HCT116 (cell line): ENCODE measurements around the gene QRICH2. TPM values are rescaled to one million over a fixed set of nuclear protein-coding genes. Genes with fewer than 3 reads are reported as not detected.

Source experiments
- ATAC-seq: fragments of 200-7000 bp; cut with Tn5 transposase; 2 replicates; pipeline ENCODE4 v1.9.1; 2020; ENCODE audit warnings: mild to moderate bottlenecking, moderate library complexity
- BruUV-seq: library from RNA; stranded (reverse); fragments of 400-500 nt; replicated peaks from 2 replicates; lab custom pipeline; 2021; lab: Mats Ljungman, UMichigan
- CTCF ChIA-PET: fragments of 300-600 bp; sonication (Branson Sonifier 250); formaldehyde crosslinking; loops from one replicate; lab custom pipeline; 2021; ENCODE audit warnings: antibody characterized with exemption; lab: Charles Lee
- POLR2A ChIA-PET: fragments of 300-600, 350-600 bp; sonication (Branson Sonifier 250); formaldehyde crosslinking; loops from one replicate; lab custom pipeline; 2021; ENCODE audit warnings: antibody characterized with exemption; lab: Charles Lee
- RAD21 ChIA-PET, 2 experiments: fragments of 300-600 bp; sonication (Branson Sonifier 250); formaldehyde crosslinking; loops; one replicate each; lab custom pipeline; 2023; ENCODE audit warnings: low total read pairs in 2 of 2; ENCODE audit not compliant: uncharacterized antibody in 2 of 2, unreplicated experiment in 2 of 2, low non-redundant PET in 1 of 2; lab: Charles Lee
- DNase-seq: peaks from one replicate; pipeline ENCODE4 v3.0.0-alpha.2; 2010; ENCODE audit warnings: low read depth, low spot score
- H2AFZ ChIP-seq: fragments of 200-600 bp; shearing (Covaris generic), sonication (generic); 2 replicates; pipeline ENCODE4 v1.6.1; 2017; ENCODE audit warnings: low read depth, mixed run types, mixed read lengths, antibody characterized with exemption, low read length; ENCODE audit not compliant: poor library complexity, severe bottlenecking
- H3K27ac ChIP-seq: 2 replicates; pipeline ENCODE4 v1.5.1; 2012; ENCODE audit warnings: low read depth, low read length
- H3K27me3 ChIP-seq: fragments of 200-600 bp; sonication (generic); 2 replicates; pipeline ENCODE4 v1.6.1; 2016; ENCODE audit warnings: mixed run types, low read length, mixed read lengths; ENCODE audit not compliant: insufficient read depth
- H3K36me3 ChIP-seq, 2 experiments: fragments of 200-500 bp in 1 of 2; fragments of 200-600 bp in 1 of 2; sonication (Bioruptor generic) in 1 of 2; sonication (generic) in 1 of 2; 2 replicates each; pipeline versions ENCODE4 v1.5.1 to v1.6.1; 2014 to 2016; ENCODE audit warnings: low read length in 2 of 2, inconsistent platforms in 1 of 2, mixed read lengths in 1 of 2, mixed run types in 1 of 2; ENCODE audit not compliant: insufficient read depth in 2 of 2, control insufficient read depth in 1 of 2
- H3K4me1 ChIP-seq, 2 experiments: fragments of 200-600 bp in 1 of 2; sonication (generic) in 1 of 2; 2 replicates each; pipeline versions ENCODE4 v1.5.1 to v1.6.1; 2012 to 2017; ENCODE audit warnings: low read length in 2 of 2, inconsistent platforms in 1 of 2, mild to moderate bottlenecking in 1 of 2, mixed read lengths in 1 of 2, mixed run types in 1 of 2, moderate library complexity in 1 of 2; ENCODE audit not compliant: insufficient read depth in 2 of 2, control insufficient read depth in 1 of 2
- H3K4me2 ChIP-seq: fragments of 200-600 bp; sonication (generic); 2 replicates; pipeline ENCODE4 v1.6.1; 2017; ENCODE audit warnings: mixed run types, low read length, mixed read lengths
- H3K4me3 ChIP-seq, 2 experiments: fragments of 200-600 bp in 1 of 2; sonication (generic) in 1 of 2; replicated peaks in 1 of 2; 2 replicates each; pipeline ENCODE4 v1.5.1; 2011 to 2016; ENCODE audit warnings: low read length in 2 of 2, control low read depth in 1 of 2, low read depth in 1 of 2, mild to moderate bottlenecking in 1 of 2, mixed read lengths in 1 of 2, mixed run types in 1 of 2
- H3K79me2 ChIP-seq: fragments of 200-600 bp; sonication (generic); 2 replicates; pipeline ENCODE4 v1.6.1; 2017; ENCODE audit warnings: mild to moderate bottlenecking, mixed run types, low read length, moderate library complexity, mixed read lengths; ENCODE audit not compliant: insufficient read depth
- H3K9ac ChIP-seq: fragments of 200-600 bp; sonication (generic); 2 replicates; pipeline ENCODE4 v1.6.1; 2016; ENCODE audit warnings: low read length, mixed read lengths
- H3K9me2 ChIP-seq: fragments of 200-600 bp; sonication (generic), shearing (Covaris generic); 2 replicates; pipeline ENCODE4 v1.6.1; 2017; ENCODE audit warnings: mixed run types, mild to moderate bottlenecking, moderate library complexity; ENCODE audit not compliant: insufficient read depth
- H3K9me3 ChIP-seq, 2 experiments: fragments of 200-500 bp in 1 of 2; fragments of 200-600 bp in 1 of 2; sonication (Bioruptor generic) in 1 of 2; sonication (generic) in 1 of 2; 2 replicates each; pipeline ENCODE4 v1.6.1; 2014 to 2017; ENCODE audit warnings: low read length in 2 of 2, mixed read lengths in 2 of 2, inconsistent platforms in 1 of 2, low read depth in 1 of 2, mild to moderate bottlenecking in 1 of 2, mixed run types in 1 of 2, moderate library complexity in 1 of 2; ENCODE audit not compliant: control insufficient read depth in 1 of 2, insufficient read depth in 1 of 2
- H4K20me1 ChIP-seq: fragments of 200-600 bp; sonication (generic), shearing (Covaris generic); 2 replicates; pipeline ENCODE4 v1.6.1; 2017; ENCODE audit warnings: mixed run types, mild to moderate bottlenecking, moderate library complexity; ENCODE audit not compliant: insufficient read depth
- CEBPB ChIP-seq: IDR thresholded peaks from 2 replicates; pipeline ENCODE4 v1.6.1; 2012; ENCODE audit warnings: low read depth
- EZH2 ChIP-seq: fragments of 200-600 bp; sonication (generic); IDR thresholded peaks from 2 replicates; pipeline ENCODE4 v1.6.1; 2017; ENCODE audit warnings: antibody characterized with exemption, mixed run types
- EZH2phosphoT487 ChIP-seq: fragments of 200-600 bp; IDR thresholded peaks from 2 replicates; pipeline ENCODE4 v1.6.1; 2018; ENCODE audit warnings: antibody characterized with exemption, borderline replicate concordance
- JUND ChIP-seq: IDR thresholded peaks from 2 replicates; pipeline ENCODE4 v1.6.1; 2012
- POLR2AphosphoS5 ChIP-seq: IDR thresholded peaks from 2 replicates; pipeline ENCODE4 v1.6.1; 2011; ENCODE audit warnings: mild to moderate bottlenecking, low read depth, low read length, moderate library complexity
- RAD21 ChIP-seq: IDR thresholded peaks from 2 replicates; pipeline ENCODE4 v1.6.1; 2012; ENCODE audit warnings: low read depth, mild to moderate bottlenecking
- REST ChIP-seq: IDR thresholded peaks from 2 replicates; pipeline ENCODE4 v1.6.1; 2012; ENCODE audit warnings: low read depth
- SP1 ChIP-seq: IDR thresholded peaks from 2 replicates; pipeline ENCODE4 v1.6.1; 2012; ENCODE audit warnings: low read depth
- YY1 ChIP-seq: IDR thresholded peaks from 2 replicates; pipeline ENCODE4 v1.6.1; 2011; ENCODE audit warnings: low read length, low read depth, moderate library complexity, mild to moderate bottlenecking; ENCODE audit not compliant: insufficient replicate concordance; ENCODE audit errors: extremely low read depth
- intact Hi-C: fragments of 100-400 bp; cut with micrococcal nuclease; formaldehyde crosslinking; loops from 2 replicates; pipeline ENCODE4 v1.10.0; 2022
- total RNA-seq: library from RNA; stranded (reverse); gene quantifications from one replicate; pipeline ENCODE4 v1.2.1, GENCODE V29; 2021; ENCODE audit not compliant: unreplicated experiment

Gene QRICH2
- total RNA-seq, 1 experiment from 2014 or later, result 4.9 TPM

DNA sequence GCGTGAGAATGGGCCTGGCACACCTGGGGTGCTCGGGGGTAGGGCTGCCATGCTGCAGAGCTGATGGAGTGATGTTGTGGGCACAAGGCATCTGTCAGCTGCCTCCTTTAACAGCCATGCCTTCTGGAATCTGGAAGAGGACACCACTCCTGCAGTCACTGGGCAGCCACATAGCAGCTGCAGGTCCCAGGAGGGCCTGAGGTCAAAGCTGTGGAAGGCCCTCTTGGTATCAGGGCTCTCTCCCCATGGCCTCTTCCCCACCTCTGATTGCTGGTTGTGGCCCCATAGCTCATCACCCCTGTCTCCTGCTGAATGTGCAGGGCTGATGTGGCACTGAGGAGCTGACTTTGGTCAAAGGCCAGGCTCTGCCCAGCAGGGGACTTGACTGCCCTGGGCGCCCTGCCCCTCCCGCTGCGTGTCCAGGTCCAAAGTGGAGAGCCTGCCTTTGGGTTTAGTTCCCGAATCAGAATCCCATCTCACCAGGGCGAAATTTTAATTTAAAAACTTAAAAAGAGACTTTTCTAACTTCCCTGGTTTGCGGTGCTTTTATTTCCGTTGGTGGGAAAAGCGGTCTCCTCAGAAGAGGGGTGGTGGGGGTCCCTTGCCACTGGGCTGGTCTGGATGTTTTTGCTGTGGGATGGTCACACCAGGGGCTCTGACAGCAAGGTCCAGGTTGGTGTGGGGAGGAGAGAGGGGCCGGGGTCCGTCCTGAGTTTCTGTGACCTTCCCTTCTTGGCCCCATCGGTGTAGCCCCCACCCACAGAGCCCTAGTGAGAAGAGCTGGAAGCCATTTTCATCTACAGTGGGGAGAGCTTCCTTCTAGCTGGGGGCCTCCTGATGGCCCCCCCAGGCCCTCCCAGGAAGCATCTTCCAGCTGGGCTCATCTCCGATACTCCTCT is 37.1 kb downstream of the QRICH2 start:
- CTCF ChIA-PET, result interaction anchor here (1.2 to 1.3 kb wide), 2 partner anchors 8 to 146 kb away, joined by 3 to 7 read pairs; no protein-coding TSS in a partner anchor
- intact Hi-C loops, result no loop called here
- BruUV-seq, result no TSS peak

More for the DNA sequence above, 37.1 kb downstream of the QRICH2 start:
- H3K4me3 ChIP-seq, result no peak overlapping the region
- peaks cover 20% of the 10 kb centered on the region for H3K79me2 ChIP-seq
- POLR2A ChIA-PET, result interaction anchor here (1.1 kb wide), 1 partner anchor 167 kb away, joined by 3 read pairs; the partner anchor contains the start of gene EXOC7
- H4K20me1 ChIP-seq, result no peaks in the 10 kb centered on the region
- no peak for ATAC-seq
- DNase-seq, result no peak
- H3K9me2 ChIP-seq, result no peaks in the 10 kb centered on the region
- TF ChIP-seq JUND (no peak), EZH2phosphoT487 (no peak), POLR2AphosphoS5 (peak; percentile 28), EZH2 (no peak), CEBPB (no peak), SP1 (no peak), YY1 (no peak), RAD21 (no peak), REST (no peak)
- no peaks in the 10 kb centered on the region for H3K9me3 ChIP-seq
- H3K27ac ChIP-seq, result no peak overlapping the region
- H3K4me2 ChIP-seq, result no peak overlapping the region
- H2AFZ ChIP-seq, result no peak overlapping the region
- RAD21 ChIA-PET, result no interaction called here
- H3K9ac ChIP-seq, result no peak overlapping the region
- peaks cover 3 to 21% of the 10 kb centered on the region in 2 experiments; a peak in 2 of 4 replicates for H3K36me3 ChIP-seq
- H3K4me1 ChIP-seq, result peaks cover 6 to 16% of the 10 kb centered on the region in 2 experiments
- no peaks in the 10 kb centered on the region for H3K27me3 ChIP-seq
